ENCODE results near the gene PAX7. TPM values are rescaled to one million over a fixed set of nuclear protein-coding genes. Genes with fewer than 3 reads are reported as not detected.
A peak's percentile ranks its signal among the peaks of the same experiment; 100 is the strongest.

PAX7 gene
- total and polyA plus RNA-seq, 2 of the 4 experiments (the other 2 are of a cell fraction) = not detected

GRCh38 chr1:18693256-18694098 is 62.8 kb downstream of the PAX7 start:
- no peaks in the 10 kb centered on the region for H3K9me3 ChIP-seq (ENCODE audit: control insufficient read depth, insufficient read depth, low read length)
- ATAC-seq (ENCODE audit: low read depth) (no peak), DNase-seq (no peak)
- no peak overlapping the region for H3K9ac ChIP-seq (ENCODE audit: low read depth, low read length)
- CTCF ChIA-PET = interaction anchor here (1.1 kb wide), 1 partner anchor 12 kb away, joined by 3 read pairs; no protein-coding TSS in a partner anchor
- H2BK15ac ChIP-seq (ENCODE audit: low read depth, low read length) = no peak overlapping the region
- no peaks in the 10 kb centered on the region for H3K9me1 ChIP-seq (ENCODE audit: insufficient read depth, low read length)
- no peak for TF ChIP-seq POLR2A (IDR thresholded peaks at IDR 0.05; ENCODE audit: low read depth, low read length)
- TF ChIP-seq BHLHE40 (IDR thresholded peaks at IDR 0.05; ENCODE audit: low read depth, low read length) = no peak
- no peak for TF ChIP-seq ELK1 (IDR thresholded peaks at IDR 0.05; ENCODE audit: borderline replicate concordance, low read depth, low read length)
- no peak for TF ChIP-seq MAFK (IDR thresholded peaks at IDR 0.05; ENCODE audit: low read depth, low read length)
- TF ChIP-seq CEBPB (IDR thresholded peaks at IDR 0.05; ENCODE audit: low read depth, low read length) = no peak
- TF ChIP-seq RCOR1 (IDR thresholded peaks at IDR 0.05; ENCODE audit: insufficient replicate concordance, low read length) = no peak
- no peak for TF ChIP-seq USF2 (IDR thresholded peaks at IDR 0.05; ENCODE audit: low read depth, low read length)
- no peak for TF ChIP-seq CHD1 (IDR thresholded peaks at IDR 0.05; ENCODE audit: low read depth, low read length)
- TF ChIP-seq MAZ (IDR thresholded peaks at IDR 0.05; ENCODE audit: borderline replicate concordance, low read depth, low read length) = no peak
- H3K56ac ChIP-seq (ENCODE audit: extremely low read depth, insufficient read depth, low read length) = no peak overlapping the region
- no peak overlapping the region for H3K14ac ChIP-seq (replicated peaks; ENCODE audit: low read depth, low read length)
- POLR2A ChIA-PET (ENCODE audit: unreplicated experiment) = no interaction called here
- H3K18ac ChIP-seq (ENCODE audit: low read depth, low read length) = no peak overlapping the region
- H4K5ac ChIP-seq (ENCODE audit: low read depth, low read length) = no peak overlapping the region
- no peak overlapping the region for H3K4me3 ChIP-seq (ENCODE audit: insufficient read depth, low read depth, low read length)
- dilution Hi-C loops (cut with HindIII; ENCODE audit: low sequenced_read_pairs, unreplicated experiment) = no loop called here
- H3K27me3 ChIP-seq (ENCODE audit: control insufficient read depth, insufficient read depth, low read length) = peaks cover 2% of the 10 kb centered on the region; the same call in 1 of the 2 replicates
- no peaks in the 10 kb centered on the region for H3K36me3 ChIP-seq (ENCODE audit: control insufficient read depth, insufficient read depth, low read length)
- H4K91ac ChIP-seq (ENCODE audit: insufficient read depth, low read depth, low read length) = no peak overlapping the region
- no peak overlapping the region for H2AFZ ChIP-seq (replicated peaks; ENCODE audit: low read length, poor library complexity)
- H2BK120ac ChIP-seq (ENCODE audit: low read depth, low read length) = no peak overlapping the region
- no peak overlapping the region for H2BK20ac ChIP-seq (ENCODE audit: low read depth, low read length)
- no peak overlapping the region for H3K23ac ChIP-seq (ENCODE audit: low read depth, low read length)
- H3K4me1 ChIP-seq (ENCODE audit: control insufficient read depth, insufficient read depth, low read length) = no peaks in the 10 kb centered on the region
- no peak overlapping the region for H2BK5ac ChIP-seq (ENCODE audit: low read depth, low read length, poor library complexity, severe bottlenecking)
- whole genome bisulfite sequencing, 2 experiments (ENCODE audit: extremely low coverage in 2 of 2, insufficient read length in 1 of 2) = 28% methylated on average over 4 of the region's 25 CpGs; no CpG with 5 or more reads in 1 of the 2 experiments
- H3K4ac ChIP-seq (ENCODE audit: low read depth, low read length) = no peak overlapping the region
- H4K20me1 ChIP-seq (ENCODE audit: insufficient read depth, low read length) = no peaks in the 10 kb centered on the region
- H3K79me1 ChIP-seq (ENCODE audit: low read depth in 1 of 2, low read length in 2 of 2) = no peaks in the 10 kb centered on the region
- no peak overlapping the region for H2AK5ac ChIP-seq (ENCODE audit: low read depth, low read length)
- in situ Hi-C loops (cut with MboI; ENCODE audit: low sequenced_read_pairs) = no loop called here
- H2AK9ac ChIP-seq (replicated peaks; ENCODE audit: low read depth, low read length, poor library complexity) = peak overlapping the region; percentile 42
- H4K8ac ChIP-seq (ENCODE audit: low read depth in 2 of 2, low read length in 2 of 2) = no peak overlapping the region
- H3K27ac ChIP-seq (ENCODE audit: insufficient read depth, low read length) = no peak overlapping the region
- no TSS peak for BruUV-seq (replicated peaks)
- intact Hi-C loops (cut with micrococcal nuclease) = no loop called here
- no peak overlapping the region for H3K4me2 ChIP-seq (ENCODE audit: low read depth, low read length)

Measured in IMR-90 (cell line).